Spinal cord (tissue), 10 donors: ENCODE results near the gene NAPB. TPM values are rescaled to one million over a fixed set of nuclear protein-coding genes. Genes with fewer than 3 reads are reported as not detected.

Experiments used
- DNase-seq, 6 donors: peaks; one replicate each; pipeline versions ENCODE4 v3.0.0 to v3.0.0-alpha.2; 2013 to 2015; ENCODE audit warnings: low spot score in 6 of 6, low read depth in 4 of 6
- H3K27ac ChIP-seq: one replicate; pipeline ENCODE4 v1.5.1; 2013; ENCODE audit warnings: low read depth, low read length, control low read depth
- H3K27me3 ChIP-seq: one replicate; pipeline ENCODE4 v1.6.1; 2013; ENCODE audit warnings: low read length; ENCODE audit not compliant: control insufficient read depth, insufficient read depth
- H3K36me3 ChIP-seq: one replicate; pipeline ENCODE4 v1.6.1; 2013; ENCODE audit warnings: low read length; ENCODE audit not compliant: control insufficient read depth, insufficient read depth
- H3K4me1 ChIP-seq: one replicate; pipeline ENCODE4 v1.6.1; 2013; ENCODE audit warnings: low read length; ENCODE audit not compliant: control insufficient read depth, insufficient read depth
- H3K4me3 ChIP-seq: one replicate; pipeline ENCODE4 v1.5.1; 2013; ENCODE audit warnings: low read depth, low read length, control low read depth
- H3K9me3 ChIP-seq: one replicate; pipeline ENCODE4 v1.6.1; 2013; ENCODE audit warnings: low read length; ENCODE audit not compliant: control insufficient read depth, insufficient read depth
- WGBS: methylation state at CpG from one replicate; pipeline ENCODE4 v1.1.5; 2013; ENCODE audit warnings: missing lambda C conversion rate; ENCODE audit not compliant: insufficient coverage; 5-methylcytosine and 5-hydroxymethylcytosine counted together
- polyA plus RNA-seq, 2 donors: library from polyadenylated mRNA; unstranded; fragments of 120-200 nt; gene quantifications; one replicate each; pipeline ENCODE4 v1.2.1, GENCODE V29; 2013; ENCODE audit not compliant: insufficient read length in 2 of 2
- total RNA-seq, 2 donors: library from RNA; depleted of rRNA in 1 of 2; stranded (reverse); fragments of 120-200 nt in 1 of 2; fragments of >200 nt in 1 of 2; gene quantifications; one replicate each; pipeline versions ENCODE4 v1.2.3 to v1.2.4, GENCODE V29; 2013 to 2014
- donor health status: healthy.

Gene NAPB
- total and polyA plus RNA-seq, 4 donors: 37.0 to 207 (median 125) TPM

GRCh38 chr20:23410916-23411695 is 10.2 kb downstream of the NAPB start:
- H3K27ac ChIP-seq: no peak overlapping the region
- no peak overlapping the region for H3K4me3 ChIP-seq
- H3K36me3 ChIP-seq: no peaks in the 10 kb centered on the region
- peaks cover 2% of the 10 kb centered on the region for H3K4me1 ChIP-seq
- peak in 1 of 6 donors; percentile 30 for DNase-seq
- H3K9me3 ChIP-seq: no peaks in the 10 kb centered on the region
- WGBS: 60% methylated on average over 1 of the region's 3 CpGs
- no peaks in the 10 kb centered on the region for H3K27me3 ChIP-seq

GRCh38 chr20:23409800-23410199 is 11.5 kb downstream of the NAPB start:
- no peak for DNase-seq
- Histone ChIP-seq H3K36me3 (no peaks in the 10 kb centered on the region), H3K9me3 (no peaks in the 10 kb centered on the region), H3K27me3 (no peaks in the 10 kb centered on the region), H3K4me3 (no peak overlapping the region), H3K4me1 (peaks cover 2% of the 10 kb centered on the region), H3K27ac (no peak overlapping the region)
- no CpG with 5 or more reads among the region's 3 CpGs for WGBS

GRCh38 chr20:23408957-23409356 is 12.3 kb downstream of the NAPB start:
- H3K36me3 ChIP-seq: no peaks in the 10 kb centered on the region
- no peaks in the 10 kb centered on the region for H3K27me3 ChIP-seq
- no peak for DNase-seq
- H3K9me3 ChIP-seq: no peaks in the 10 kb centered on the region
- H3K4me1 ChIP-seq: peaks cover 2% of the 10 kb centered on the region
- 80% methylated on average over 1 of the region's 2 CpGs for WGBS
- no peak overlapping the region for H3K27ac ChIP-seq
- H3K4me3 ChIP-seq: no peak overlapping the region

- WGBS: no CpG with 5 or more reads among the region's 2 CpGs
- Histone ChIP-seq H3K9me3 (no peaks in the 10 kb centered on the region), H3K27ac (no peak overlapping the region), H3K27me3 (no peaks in the 10 kb centered on the region), H3K4me3 (no peak overlapping the region), H3K4me1 (peaks cover 2% of the 10 kb centered on the region), H3K36me3 (no peaks in the 10 kb centered on the region)
- DNase-seq: no peak
Observed at GRCh38 chr20:23407781-23408464, 13.4 kb downstream of the NAPB start.

- WGBS: no CpG with 5 or more reads among the region's 1 CpG
- Histone ChIP-seq H3K4me3 (no peak overlapping the region), H3K27ac (no peak overlapping the region), H3K27me3 (no peaks in the 10 kb centered on the region), H3K36me3 (no peaks in the 10 kb centered on the region), H3K9me3 (no peaks in the 10 kb centered on the region), H3K4me1 (peaks cover 2% of the 10 kb centered on the region)
- no peak for DNase-seq
Observed at GRCh38 chr20:23406880-23407279, 14.4 kb downstream of the NAPB start.

- peaks cover 6% of the 10 kb centered on the region for H3K36me3 ChIP-seq
- no peaks in the 10 kb centered on the region for H3K4me1 ChIP-seq
- no peak overlapping the region for H3K27ac ChIP-seq
- no peak for DNase-seq
- H3K27me3 ChIP-seq: no peaks in the 10 kb centered on the region
- 89% methylated on average over 1 of the region's 3 CpGs for WGBS
- no peaks in the 10 kb centered on the region for H3K9me3 ChIP-seq
- H3K4me3 ChIP-seq: no peak overlapping the region
Observed at GRCh38 chr20:23404196-23404595, 17.1 kb downstream of the NAPB start.

- no peak overlapping the region for H3K27ac ChIP-seq
- WGBS: 87% methylated on average over 3 of the region's 5 CpGs
- H3K27me3 ChIP-seq: no peaks in the 10 kb centered on the region
- no peaks in the 10 kb centered on the region for H3K9me3 ChIP-seq
- no peak for DNase-seq
- H3K4me1 ChIP-seq: no peaks in the 10 kb centered on the region
- peaks cover 6% of the 10 kb centered on the region for H3K36me3 ChIP-seq
- H3K4me3 ChIP-seq: no peak overlapping the region
Observed at GRCh38 chr20:23403751-23404150, 17.5 kb downstream of the NAPB start.

- no peak for DNase-seq
- no peak overlapping the region for H3K4me3 ChIP-seq
- 100% methylated on average over 3 of the region's 5 CpGs for WGBS
- no peak overlapping the region for H3K27ac ChIP-seq
- no peaks in the 10 kb centered on the region for H3K9me3 ChIP-seq
- no peaks in the 10 kb centered on the region for H3K27me3 ChIP-seq
- H3K36me3 ChIP-seq: peaks cover 6% of the 10 kb centered on the region
- no peaks in the 10 kb centered on the region for H3K4me1 ChIP-seq
Observed at GRCh38 chr20:23401051-23401450, 20.2 kb downstream of the NAPB start.

- H3K27ac ChIP-seq: no peak overlapping the region
Observed at GRCh38 chr20:23399568-23400241, 21.6 kb downstream of the NAPB start.

More at GRCh38 chr20:23399568-23400241, 21.6 kb downstream of the NAPB start:
- peaks cover 6% of the 10 kb centered on the region for H3K36me3 ChIP-seq
- no peaks in the 10 kb centered on the region for H3K9me3 ChIP-seq
- WGBS: 89% methylated on average over 4 of the region's 6 CpGs
- no peak overlapping the region for H3K4me3 ChIP-seq
- no peak for DNase-seq
- no peaks in the 10 kb centered on the region for H3K27me3 ChIP-seq
- no peaks in the 10 kb centered on the region for H3K4me1 ChIP-seq
